GM10266 (cell line): Measurements from ENCODE around the gene GTF2E1.

Experiments
- DNase-seq: peaks from one replicate; pipeline ENCODE4 v3.0.0; 2012; ENCODE audit errors: extremely low spot score
- TF ChIP-seq, protein P1 (sequence below): IDR thresholded peaks from 2 replicates; pipeline ENCODE4 v1.5.1; 2012; ENCODE audit warnings: mild to moderate bottlenecking, low read depth; ENCODE audit not compliant: control insufficient read depth, insufficient read depth; ENCODE audit errors: missing control alignments

GTF2E1 gene

DNA sequence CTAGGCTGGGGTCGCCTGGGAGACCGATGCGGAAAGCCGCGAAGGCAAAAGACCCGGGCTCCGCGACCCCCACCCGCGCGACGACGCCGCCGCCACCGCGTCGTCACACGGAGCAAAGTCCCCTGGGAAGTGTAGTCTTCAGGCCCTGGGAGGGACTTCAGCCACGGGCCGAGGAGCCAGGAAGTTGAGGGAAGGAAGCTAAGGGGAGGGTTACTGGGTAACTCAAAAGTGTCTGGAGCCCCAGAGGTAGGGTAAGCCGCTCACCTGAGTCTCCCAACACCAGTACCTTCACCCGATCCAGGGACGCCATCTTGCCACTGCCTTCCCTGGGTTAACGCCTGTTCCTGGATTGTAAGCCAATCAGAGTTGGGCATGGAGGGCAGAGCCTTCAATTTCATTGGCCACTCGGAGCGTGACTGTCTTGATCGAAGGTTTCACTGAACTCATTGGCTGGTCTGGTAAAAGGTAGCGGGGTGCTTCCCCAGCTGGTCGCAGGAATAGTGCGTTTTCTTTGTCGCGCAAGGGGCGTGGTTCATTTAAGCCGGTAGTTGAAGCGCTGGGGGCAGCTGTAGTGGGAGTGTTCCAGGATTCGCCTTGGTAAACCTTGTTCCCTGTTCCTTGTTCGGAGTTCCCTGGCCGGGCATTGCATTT, at the start of gene GTF2E1, which contains the start of gene RABL3:
GTF2E1 (plus strand) TSS at position 547 of the 651 bp plus-strand sequence. CDS start 7,809 bp downstream, outside the sequence.
RABL3 (minus strand) TSS at position 319 of the 651 bp plus-strand sequence; CDS start at position 310, 9 bp downstream.
- TF ChIP-seq, protein P1, sequence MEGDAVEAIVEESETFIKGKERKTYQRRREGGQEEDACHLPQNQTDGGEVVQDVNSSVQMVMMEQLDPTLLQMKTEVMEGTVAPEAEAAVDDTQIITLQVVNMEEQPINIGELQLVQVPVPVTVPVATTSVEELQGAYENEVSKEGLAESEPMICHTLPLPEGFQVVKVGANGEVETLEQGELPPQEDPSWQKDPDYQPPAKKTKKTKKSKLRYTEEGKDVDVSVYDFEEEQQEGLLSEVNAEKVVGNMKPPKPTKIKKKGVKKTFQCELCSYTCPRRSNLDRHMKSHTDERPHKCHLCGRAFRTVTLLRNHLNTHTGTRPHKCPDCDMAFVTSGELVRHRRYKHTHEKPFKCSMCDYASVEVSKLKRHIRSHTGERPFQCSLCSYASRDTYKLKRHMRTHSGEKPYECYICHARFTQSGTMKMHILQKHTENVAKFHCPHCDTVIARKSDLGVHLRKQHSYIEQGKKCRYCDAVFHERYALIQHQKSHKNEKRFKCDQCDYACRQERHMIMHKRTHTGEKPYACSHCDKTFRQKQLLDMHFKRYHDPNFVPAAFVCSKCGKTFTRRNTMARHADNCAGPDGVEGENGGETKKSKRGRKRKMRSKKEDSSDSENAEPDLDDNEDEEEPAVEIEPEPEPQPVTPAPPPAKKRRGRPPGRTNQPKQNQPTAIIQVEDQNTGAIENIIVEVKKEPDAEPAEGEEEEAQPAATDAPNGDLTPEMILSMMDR = no peak
- peak; percentile 93 for DNase-seq

GRCh38 chr3:120693439-120694171, 48.9 kb upstream of the GTF2E1 start:
- no peak for DNase-seq
- TF ChIP-seq, protein P1 = no peak

- no peak for DNase-seq
- TF ChIP-seq, protein P1 = no peak
These were observed 43.2 kb upstream of the GTF2E1 start for GRCh38 chr3:120699333-120699732.

GRCh38 chr3:120705884-120706582, 36.5 kb upstream of the GTF2E1 start:
- no peak for DNase-seq
- TF ChIP-seq, protein P1 = no peak

- no peak for DNase-seq
- TF ChIP-seq, protein P1 = no peak
These were observed 35.6 kb upstream of the GTF2E1 start for GRCh38 chr3:120706950-120707349.

- no peak for DNase-seq
- TF ChIP-seq, protein P1 = no peak
These were observed 34.1 kb upstream of the GTF2E1 start for GRCh38 chr3:120708408-120708807.
